Transverse colon (tissue), 4 donors: ENCODE measurements around the gene SELENOO. TPM values are rescaled to one million over a fixed set of nuclear protein-coding genes. Genes with fewer than 3 reads are reported as not detected.

ENCODE experiments used
- DNase-seq: peaks from one replicate; pipeline ENCODE4 v3.0.0-alpha.2; 2019
- H3K27ac ChIP-seq, 4 donors: fragments of 200-600 bp; sonication (generic); 2 replicates each; pipeline ENCODE4 v1.5.1; 2016 to 2018; ENCODE audit warnings: inconsistent platforms in 4 of 4
- H3K27me3 ChIP-seq: fragments of 200-600 bp; sonication (generic); 2 replicates; pipeline ENCODE4 v1.5.1; 2017; ENCODE audit warnings: inconsistent platforms
- H3K36me3 ChIP-seq, 4 donors: fragments of 200-600 bp; sonication (generic); 2 replicates each; pipeline ENCODE4 v1.5.1; 2017 to 2019; ENCODE audit warnings: inconsistent platforms in 4 of 4
- H3K4me1 ChIP-seq, 4 donors: fragments of 200-600 bp; sonication (generic); 2 replicates each; pipeline ENCODE4 v1.5.1; 2017 to 2020; ENCODE audit warnings: inconsistent platforms in 4 of 4
- H3K4me3 ChIP-seq, 4 donors: fragments of 200-600 bp; sonication (generic); 1 replicate in 1 of 4; 2 replicates in 3 of 4; pipeline versions ENCODE4 v1.5.1 to v1.6.1; 2017 to 2019; ENCODE audit warnings: inconsistent platforms in 4 of 4
- H3K9me3 ChIP-seq, 2 donors: fragments of 200-600 bp; sonication (generic); 2 replicates each; pipeline ENCODE4 v1.5.1; 2017 to 2019; ENCODE audit warnings: inconsistent platforms in 2 of 2
- EP300 ChIP-seq: sonication (generic); formaldehyde crosslinking; IDR thresholded peaks from one replicate; pipeline ENCODE4 v1.6.1; 2017; ENCODE audit warnings: antibody characterized with exemption, low read depth
- POLR2A ChIP-seq: fragments of 450-650 bp; IDR thresholded peaks from one replicate; pipeline ENCODE4 v1.6.1; 2016; ENCODE audit warnings: antibody characterized with exemption, mild to moderate bottlenecking, moderate library complexity
- POLR2AphosphoS5 ChIP-seq, 3 donors: sonication (generic); formaldehyde crosslinking; IDR thresholded peaks; one replicate each; pipeline ENCODE4 v1.6.1; 2016; ENCODE audit warnings: antibody characterized with exemption in 3 of 3
- WGBS, 2 donors: methylation state at CpG; one replicate each; pipeline ENCODE4 v1.1.5; 2018; ENCODE audit warnings: low coverage in 1 of 2; 5-methylcytosine and 5-hydroxymethylcytosine counted together
- in situ Hi-C, 4 donors: fragments of 200-750 bp; cut with MboI; loops; one replicate each; pipeline versions ENCODE4 v1.15.0 to v1.15.1; 2017; ENCODE audit warnings: low sequenced_read_pairs in 3 of 4, low pct_ligation_motif_present in 1 of 4, low pct_unique_long_range_greater_than_20kb in 1 of 4
- intact Hi-C: fragments of 100-400 bp; cut with DNase I; formaldehyde crosslinking; loops from one replicate; pipeline ENCODE4 v1.15.1; 2023; ENCODE audit warnings: low total_unique reads
- total RNA-seq, 4 donors: library from RNA; depleted of rRNA; stranded (reverse); fragments of >200 nt; gene quantifications; one replicate each; pipeline ENCODE4 v1.1.0, GENCODE V29; 2016
- TF ChIP-seq, protein P1 (sequence below), 5 experiments: fragments of 200-600 bp in 3 of 5; fragments of 450-650 bp in 2 of 5; sonication (generic) in 3 of 5; IDR thresholded peaks; 1 replicate in 2 of 5; 2 replicates in 3 of 5; pipeline ENCODE4 v1.5.1; 2016 to 2017; ENCODE audit warnings: antibody characterized with exemption in 5 of 5, inconsistent platforms in 3 of 5, mild to moderate bottlenecking in 2 of 5, moderate library complexity in 1 of 5

SELENOO gene
- total RNA-seq, 4 donors from 2014 or later: 27.3 to 91.3 (median 35.1) TPM

GRCh38 chr22:50222508-50222907 is 21.7 kb downstream of the SELENOO start:
- peaks cover 0 to 33% (median 14%) of the 10 kb centered on the region in 4 donors for H3K36me3 ChIP-seq
- TF ChIP-seq POLR2AphosphoS5 (IDR thresholded peaks at IDR 0.05): no peak
- no peak for TF ChIP-seq POLR2A
- no peak for TF ChIP-seq EP300
- TF ChIP-seq, protein P1, sequence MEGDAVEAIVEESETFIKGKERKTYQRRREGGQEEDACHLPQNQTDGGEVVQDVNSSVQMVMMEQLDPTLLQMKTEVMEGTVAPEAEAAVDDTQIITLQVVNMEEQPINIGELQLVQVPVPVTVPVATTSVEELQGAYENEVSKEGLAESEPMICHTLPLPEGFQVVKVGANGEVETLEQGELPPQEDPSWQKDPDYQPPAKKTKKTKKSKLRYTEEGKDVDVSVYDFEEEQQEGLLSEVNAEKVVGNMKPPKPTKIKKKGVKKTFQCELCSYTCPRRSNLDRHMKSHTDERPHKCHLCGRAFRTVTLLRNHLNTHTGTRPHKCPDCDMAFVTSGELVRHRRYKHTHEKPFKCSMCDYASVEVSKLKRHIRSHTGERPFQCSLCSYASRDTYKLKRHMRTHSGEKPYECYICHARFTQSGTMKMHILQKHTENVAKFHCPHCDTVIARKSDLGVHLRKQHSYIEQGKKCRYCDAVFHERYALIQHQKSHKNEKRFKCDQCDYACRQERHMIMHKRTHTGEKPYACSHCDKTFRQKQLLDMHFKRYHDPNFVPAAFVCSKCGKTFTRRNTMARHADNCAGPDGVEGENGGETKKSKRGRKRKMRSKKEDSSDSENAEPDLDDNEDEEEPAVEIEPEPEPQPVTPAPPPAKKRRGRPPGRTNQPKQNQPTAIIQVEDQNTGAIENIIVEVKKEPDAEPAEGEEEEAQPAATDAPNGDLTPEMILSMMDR (IDR thresholded peaks at IDR 0.05): no peak

GRCh38 chr22:50224071-50224470 is 23.3 kb downstream of the SELENOO start:
- H3K9me3 ChIP-seq: no peaks in the 10 kb centered on the region
- H3K27ac ChIP-seq: no peak overlapping the region
- H3K27me3 ChIP-seq: no peaks in the 10 kb centered on the region
- peaks cover 0 to 30% (median 11%) of the 10 kb centered on the region in 4 donors for H3K36me3 ChIP-seq
- in situ Hi-C loops: no loop called here
- H3K4me3 ChIP-seq: no peak overlapping the region
- TF ChIP-seq EP300 (no peak), POLR2A (no peak), POLR2AphosphoS5 (IDR thresholded peaks at IDR 0.05) (no peak)
- TF ChIP-seq, protein P1 (IDR thresholded peaks at IDR 0.05): no peak
- H3K4me1 ChIP-seq: peaks cover 0 to 8% (median 2%) of the 10 kb centered on the region in 4 donors
- WGBS, 2 donors: 92 to 97% methylated on average over 5 to 16 of the region's 16 CpGs
- intact Hi-C loops: no loop called here
- no peak for DNase-seq

More at GRCh38 chr22:50222508-50222907, 21.7 kb downstream of the SELENOO start:
- Histone ChIP-seq H3K27ac (no peak overlapping the region), H3K4me1 (peaks cover 0 to 8% (median 2%) of the 10 kb centered on the region in 4 donors), H3K27me3 (no peaks in the 10 kb centered on the region), H3K4me3 (no peak overlapping the region), H3K9me3 (no peaks in the 10 kb centered on the region)
- 92% methylated on average over 8 of the region's 8 CpGs; no CpG with 5 or more reads in 1 of the 2 donors for WGBS, 2 donors
- no peak for DNase-seq
- intact Hi-C loops (no loop called here), in situ Hi-C loops (no loop called here)

GRCh38 chr22:50225200-50225969 is 24.6 kb downstream of the SELENOO start:
- H3K9me3 ChIP-seq: no peaks in the 10 kb centered on the region
- DNase-seq: no peak
- no peaks in the 10 kb centered on the region for H3K4me1 ChIP-seq
- H3K36me3 ChIP-seq: peaks cover 0 to 30% (median 11%) of the 10 kb centered on the region in 4 donors
- no peak overlapping the region for H3K27ac ChIP-seq
- no peaks in the 10 kb centered on the region for H3K27me3 ChIP-seq
- no peak for TF ChIP-seq POLR2AphosphoS5 (IDR thresholded peaks at IDR 0.05)
- no peak for TF ChIP-seq POLR2A
- TF ChIP-seq, protein P1 (IDR thresholded peaks at IDR 0.05): no peak
- TF ChIP-seq EP300: no peak
- WGBS, 2 donors: 83% methylated on average over 24 of the region's 24 CpGs; no CpG with 5 or more reads in 1 of the 2 donors
- H3K4me3 ChIP-seq: no peak overlapping the region
- in situ Hi-C loops (no loop called here), intact Hi-C loops (no loop called here)

DNA sequence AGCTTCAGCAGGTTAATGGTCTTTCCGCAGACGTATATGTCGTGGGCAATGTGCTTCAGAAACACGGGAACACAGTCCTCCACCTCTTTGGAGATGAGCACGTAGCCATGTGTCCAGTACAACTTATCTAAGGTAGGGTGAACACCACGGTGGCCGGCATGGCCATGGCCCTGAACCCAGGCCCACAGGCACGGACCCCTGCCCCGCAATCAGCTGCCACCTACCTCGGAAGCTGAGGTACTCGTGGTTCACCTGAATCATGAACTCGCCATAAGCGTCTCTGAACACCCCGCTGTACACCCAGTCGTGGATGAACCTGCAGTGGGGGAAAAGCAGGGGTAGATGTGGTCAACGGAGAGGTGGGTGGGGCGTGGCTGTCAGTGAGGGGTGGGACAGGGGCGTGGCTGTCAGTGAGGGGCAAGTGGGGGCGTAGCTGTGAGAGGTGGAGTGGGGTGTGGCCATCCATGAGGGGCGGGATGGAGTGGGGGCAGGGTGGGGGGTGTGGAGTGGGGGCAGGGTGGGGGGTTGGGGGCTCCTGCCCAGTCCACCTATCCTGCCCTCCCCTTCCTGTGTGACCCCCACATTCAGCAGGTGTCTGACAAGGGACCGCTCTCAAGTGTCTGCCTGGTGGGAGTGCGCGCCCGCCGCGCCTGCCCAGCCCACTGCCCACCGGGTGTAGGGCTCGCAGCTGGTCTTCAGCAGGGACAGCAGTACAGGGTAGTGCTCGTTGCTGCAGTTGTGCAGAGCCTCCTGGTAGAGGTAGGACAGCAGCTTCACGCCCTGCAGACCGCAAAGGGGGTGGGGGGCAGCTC is 25.5 kb downstream of the SELENOO start:
- intact Hi-C loops (no loop called here), in situ Hi-C loops (no loop called here)
- Histone ChIP-seq H3K4me1 (no peaks in the 10 kb centered on the region), H3K27me3 (no peaks in the 10 kb centered on the region), H3K4me3 (no peak overlapping the region), H3K27ac (no peak overlapping the region), H3K9me3 (no peaks in the 10 kb centered on the region), H3K36me3 (peaks cover 0 to 23% (median 10%) of the 10 kb centered on the region in 4 donors)
- WGBS, 2 donors: 80 to 86% methylated on average over 3 to 22 of the region's 31 CpGs
- TF ChIP-seq, protein P1 (IDR thresholded peaks at IDR 0.05): no peak
- no peak for TF ChIP-seq POLR2AphosphoS5 (IDR thresholded peaks at IDR 0.05)
- TF ChIP-seq POLR2A: no peak
- TF ChIP-seq EP300: no peak
- no peak for DNase-seq
